HG03159 (cell line): ENCODE results near the gene MGAT4A.
"Not testable (repeated sequence)": the region's sequence is repeated elsewhere in the genome, so short reads cannot be mapped to it uniquely, and the experiment has no call there.

Source experiments
- ATAC-seq: cut with Tn5 transposase; IDR thresholded peaks from one replicate; pipeline ENCODE4 v1.9.1; 2021; ENCODE audit warnings: mild to moderate bottlenecking, moderate library complexity; ENCODE audit not compliant: unreplicated experiment

The MGAT4A gene

GRCh38 chr2:98608962-98609604 is 121.8 kb downstream of the MGAT4A start:
- ATAC-seq, result no peak

- peak; percentile 84 for ATAC-seq
Observed at GRCh38 chr2:98608116-98608961, 122.6 kb downstream of the MGAT4A start, which contains the start of the genes COA5 and UNC50. Gene COA5 (minus strand): TSS chr2:98608512. CDS start chr2:98608405, 107 bp downstream. Gene UNC50 (plus strand): TSS chr2:98608589. CDS start chr2:98609760, 1,171 bp downstream.

- ATAC-seq, result peak; percentile 6
Observed at GRCh38 chr2:98607741-98608115, 123.2 kb downstream of the MGAT4A start.

GRCh38 chr2:98607104-98607503 is 123.8 kb downstream of the MGAT4A start:
- no peak for ATAC-seq

GRCh38 chr2:98606431-98606830 is 124.5 kb downstream of the MGAT4A start:
- ATAC-seq, result no peak

GRCh38 chr2:98605076-98605475 is 125.9 kb downstream of the MGAT4A start:
- ATAC-seq, result no peak

GRCh38 chr2:98604547-98604946 is 126.4 kb downstream of the MGAT4A start:
- ATAC-seq, result no peak

- peak; percentile 74 for ATAC-seq
Observed at GRCh38 chr2:98601532-98602132, 129.3 kb downstream of the MGAT4A start.

GRCh38 chr2:98598781-98599428 is 132.0 kb downstream of the MGAT4A start:
- no peak for ATAC-seq

GRCh38 chr2:98594665-98595064 is 136.3 kb downstream of the MGAT4A start:
- not testable (repeated sequence) for ATAC-seq

GRCh38 chr2:98592565-98592964 is 138.4 kb downstream of the MGAT4A start:
- ATAC-seq, result no peak

- no peak for ATAC-seq
Observed at GRCh38 chr2:98589489-98589888, 141.4 kb downstream of the MGAT4A start.

- ATAC-seq, result no peak
Observed at GRCh38 chr2:98588880-98589431, 142.0 kb downstream of the MGAT4A start.

- ATAC-seq, result no peak
Observed at GRCh38 chr2:98586551-98587140, 144.3 kb downstream of the MGAT4A start.

- ATAC-seq, result no peak
Observed at GRCh38 chr2:98585386-98585785, 145.5 kb downstream of the MGAT4A start.

- no peak for ATAC-seq
Observed at GRCh38 chr2:98583816-98584618, 146.9 kb downstream of the MGAT4A start.

- ATAC-seq, result no peak
Observed at GRCh38 chr2:98583276-98583675, 147.7 kb downstream of the MGAT4A start.

GRCh38 chr2:98582523-98582922 is 148.4 kb downstream of the MGAT4A start:
- ATAC-seq, result no peak

- ATAC-seq, result no peak
Observed at GRCh38 chr2:98580656-98581284, 150.2 kb downstream of the MGAT4A start.
